ENCODE data around the gene GABRB1.

The GABRB1 gene

DNA sequence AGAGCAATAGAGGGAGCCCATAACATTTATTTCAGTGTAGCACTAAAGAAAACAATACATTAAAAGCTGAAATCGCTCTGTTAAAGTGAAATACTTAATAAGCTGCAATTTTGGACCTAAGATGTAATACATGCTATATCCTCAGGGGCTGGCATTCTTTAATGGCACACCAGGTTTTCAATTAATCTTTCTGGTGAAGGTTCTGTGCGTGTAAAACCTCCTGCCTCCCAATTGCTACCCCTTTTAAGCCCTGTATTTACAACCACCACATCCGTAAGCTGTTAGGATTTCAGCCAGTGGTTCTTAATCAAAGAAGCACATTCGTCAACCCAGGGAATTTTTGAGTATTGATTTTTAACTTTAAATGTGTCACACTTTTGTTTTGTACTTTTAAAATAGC lies 439.7 kb downstream of the GABRB1 start:
- no peak for DNase-seq (ENCODE audit: low spot score)

DNA sequence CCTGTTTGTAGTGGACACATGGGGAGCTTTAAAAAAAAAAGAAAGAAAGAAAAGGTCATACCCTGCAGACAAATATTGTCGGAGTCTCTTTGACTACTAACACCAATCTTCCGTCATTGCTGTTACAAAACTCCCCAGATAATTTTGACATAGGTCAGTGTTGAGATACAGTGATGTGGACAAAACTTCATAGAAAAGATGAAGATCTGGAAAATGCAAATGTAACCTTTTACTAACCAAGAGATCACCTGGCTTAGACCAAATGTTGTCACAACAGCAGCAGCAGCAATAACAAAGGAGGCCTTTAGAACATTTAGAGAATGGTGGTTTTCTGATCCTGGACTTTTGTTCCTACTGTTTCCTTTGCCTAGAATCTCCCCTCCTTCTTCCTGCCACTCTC lies 440.2 kb downstream of the GABRB1 start:
- no peak for DNase-seq (ENCODE audit: low spot score)

DNA sequence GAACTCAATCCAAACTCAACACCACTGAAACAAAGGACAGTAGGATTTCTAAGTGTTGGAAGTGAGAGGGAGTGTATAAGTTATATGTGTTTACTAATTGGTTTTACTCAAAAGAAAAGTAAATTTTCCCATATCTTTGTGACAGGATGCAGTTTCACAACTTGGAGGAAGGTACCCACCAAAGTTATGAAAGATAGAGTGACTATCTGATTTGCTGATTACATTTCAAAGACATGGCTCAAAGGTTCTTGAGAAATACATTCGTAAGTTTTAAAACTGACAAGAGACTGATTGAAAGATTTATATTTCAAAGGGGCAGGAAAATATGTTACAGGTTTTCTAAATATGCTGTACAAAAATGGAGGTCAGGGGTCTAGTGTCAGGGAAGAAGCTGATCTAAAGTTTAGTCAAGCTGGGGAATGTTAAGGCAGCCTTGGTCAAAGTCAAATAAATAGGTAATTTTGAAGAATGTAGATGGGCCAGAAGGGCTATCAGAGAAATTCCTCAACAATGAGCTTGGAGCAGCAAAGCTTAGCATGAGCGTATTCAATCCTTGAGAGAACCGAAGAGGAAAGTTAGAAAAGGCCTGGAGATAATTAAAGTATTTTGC lies 441.9 kb downstream of the GABRB1 start:
- DNase-seq (ENCODE audit: low spot score): no peak

DNA sequence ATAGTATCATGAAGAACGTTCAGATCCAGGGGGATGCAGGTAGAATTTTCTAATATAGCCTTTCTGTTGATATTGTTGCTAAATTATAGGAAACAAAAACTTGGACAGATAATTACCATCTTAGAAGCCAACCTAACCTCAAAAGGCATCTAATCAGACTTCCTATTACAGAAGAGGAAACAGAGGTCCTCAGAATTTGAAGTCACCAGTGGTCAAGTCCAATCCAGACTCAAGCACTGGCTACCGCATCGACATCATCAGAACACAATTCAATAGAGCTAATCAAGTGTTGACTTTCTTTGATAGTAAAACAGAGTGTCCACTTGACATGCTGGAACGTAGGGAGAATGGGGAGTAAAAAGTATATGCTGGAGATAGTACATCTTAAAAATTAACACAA lies 443.4 kb downstream of the GABRB1 start:
- no peak for DNase-seq (ENCODE audit: low spot score)

DNA sequence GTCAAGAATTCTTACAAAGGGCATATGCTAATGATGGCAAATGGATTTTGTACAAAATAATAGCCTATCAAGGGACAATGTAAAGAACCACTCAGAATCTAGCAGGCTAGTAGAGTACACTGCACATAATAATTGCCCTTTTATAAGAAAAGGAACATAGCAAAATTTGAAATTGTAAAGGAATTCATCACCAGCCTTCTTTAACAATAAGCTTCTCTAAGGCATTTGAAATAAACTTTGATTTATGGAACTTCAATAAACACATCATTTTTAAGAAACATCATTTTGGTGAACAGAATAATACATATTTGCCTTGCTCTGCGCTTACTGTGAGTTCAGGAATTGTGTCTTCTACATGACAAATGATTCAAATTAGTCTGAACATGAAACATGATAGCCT lies 444.0 kb downstream of the GABRB1 start:
- DNase-seq (ENCODE audit: low spot score): no peak
